SK-N-SH treated with all-trans-retinoic acid at 6 μM for 48 hours (cell line): ENCODE results near the gene PRDM15.
A peak's percentile ranks its signal among the peaks of the same experiment; 100 is the strongest.

Experiments used
- ARNTL ChIP-seq: fragments of 450-650 bp; formaldehyde crosslinking; IDR thresholded peaks from 2 replicates; pipeline ENCODE4 v1.5.0; 2020; ENCODE audit warnings: low read depth, mild to moderate bottlenecking, moderate library complexity, borderline replicate concordance
- BACH2 ChIP-seq: fragments of 250-450 bp; sonication (Bioruptor Pico); IDR thresholded peaks from 2 replicates; pipeline ENCODE4 v1.9.0; 2021; ENCODE audit warnings: mild to moderate bottlenecking, borderline replicate concordance
- GLIS3 ChIP-seq: fragments of 250-450 bp; sonication (Bioruptor Pico); IDR thresholded peaks from 2 replicates; pipeline ENCODE4 v1.5.0; 2020; ENCODE audit warnings: mild to moderate bottlenecking, moderate library complexity
- OSR1 ChIP-seq: fragments of 250-450 bp; sonication (Bioruptor Pico); IDR thresholded peaks from 2 replicates; pipeline ENCODE4 v1.8.0; 2022; ENCODE audit warnings: moderate library complexity, mild to moderate bottlenecking, inconsistent platforms
- PATZ1 ChIP-seq: fragments of 250-450 bp; sonication (Bioruptor Pico); IDR thresholded peaks from 2 replicates; pipeline ENCODE4 v1.8.0; 2020; ENCODE audit warnings: mild to moderate bottlenecking, moderate library complexity, borderline replicate concordance
- PPARA ChIP-seq: fragments of 250-450 bp; sonication (Bioruptor Pico); IDR thresholded peaks from 2 replicates; pipeline ENCODE4 v1.5.0; 2020; ENCODE audit warnings: mild to moderate bottlenecking, borderline replicate concordance
- TCF4 ChIP-seq: fragments of 250-450 bp; sonication (Bioruptor Pico); IDR thresholded peaks from 2 replicates; pipeline ENCODE4 v1.8.0; 2021; ENCODE audit warnings: mild to moderate bottlenecking, moderate library complexity, borderline replicate concordance
- ZC3H10 ChIP-seq: fragments of 250-450 bp; sonication (Bioruptor Pico); IDR thresholded peaks from 2 replicates; pipeline ENCODE4 v1.5.1; 2021; ENCODE audit warnings: mild to moderate bottlenecking, moderate library complexity
- ZFP30 ChIP-seq: fragments of 450-650 bp; formaldehyde crosslinking; IDR thresholded peaks from 2 replicates; pipeline ENCODE4 v1.5.0; 2022; ENCODE audit warnings: mild to moderate bottlenecking, moderate library complexity

- TF ChIP-seq ZFP30 (CRISPR knock-in tag): no peak
- TF ChIP-seq OSR1 (CRISPR knock-in tag): no peak
- TF ChIP-seq BACH2 (CRISPR knock-in tag): no peak
- no peak for TF ChIP-seq PPARA (CRISPR knock-in tag)
- TF ChIP-seq PATZ1 (CRISPR knock-in tag): peak; percentile 64; the same call in 1 of the 2 replicates
- no peak for TF ChIP-seq ZC3H10
- no peak for TF ChIP-seq GLIS3 (CRISPR knock-in tag)
- no peak for TF ChIP-seq ARNTL (CRISPR knock-in tag)
- no peak for TF ChIP-seq TCF4
These were observed 92.6 kb downstream of the PRDM15 start for GRCh38 chr21:41786509-41786987.
